ENCODE measurements around the gene ITPRID1.

ITPRID1 gene

GRCh38 chr7:31707089-31707488 is 193.2 kb downstream of the ITPRID1 start:
- no peak for DNase-seq

All from stimulated activated CD4-positive, alpha-beta T cell treated with anti-CD3 and anti-CD28 coated beads, Interleukin-2, amount 100 ng/mL, for 48 hours (primary cell).